Neural cell (in vitro differentiated cells): ENCODE data around the gene WNT3. TPM values are rescaled to one million over a fixed set of nuclear protein-coding genes. Genes with fewer than 3 reads are reported as not detected.

ENCODE experiments used
- H2AFZ ChIP-seq: fragments of 200-600, 300-800 bp; sonication (generic), shearing (Covaris generic); 2 replicates; pipeline ENCODE4 v1.6.0; 2014; ENCODE audit warnings: low read depth, mild to moderate bottlenecking, antibody characterized with exemption, low read length, moderate library complexity
- H3F3A ChIP-seq: fragments of 200-600 bp; shearing (Covaris generic); 2 replicates; pipeline ENCODE4 v1.6.1; 2016; ENCODE audit warnings: mild to moderate bottlenecking, moderate library complexity, mixed read lengths, antibody characterized with exemption, low read length; ENCODE audit not compliant: insufficient read depth, poor library complexity, severe bottlenecking
- H3K27ac ChIP-seq: fragments of 200-600, 300-800 bp; sonication (generic), shearing (Covaris generic); 2 replicates; pipeline ENCODE4 v1.5.1; 2014; ENCODE audit warnings: mild to moderate bottlenecking, low read length, moderate library complexity
- H3K27me3 ChIP-seq: fragments of 300-800, 200-600 bp; sonication (generic), shearing (Covaris generic); 2 replicates; pipeline ENCODE4 v1.6.0; 2014; ENCODE audit warnings: mild to moderate bottlenecking, low read depth, low read length, moderate library complexity; ENCODE audit not compliant: insufficient read depth
- H3K36me3 ChIP-seq: fragments of 300-800, 200-600 bp; sonication (generic), shearing (Covaris generic); 2 replicates; pipeline ENCODE4 v1.5.1; 2014; ENCODE audit warnings: mild to moderate bottlenecking, antibody characterized with exemption, low read length, moderate library complexity; ENCODE audit not compliant: insufficient read depth
- H3K4me2 ChIP-seq: fragments of 300-800, 200-600 bp; sonication (generic), shearing (Covaris generic); 2 replicates; pipeline ENCODE4 v1.6.0; 2014; ENCODE audit warnings: mild to moderate bottlenecking, low read length
- H3K4me3 ChIP-seq: fragments of 300-800, 200-600 bp; sonication (generic), shearing (Covaris generic); 2 replicates; pipeline ENCODE4 v1.5.1; 2014; ENCODE audit warnings: mild to moderate bottlenecking, low read length, moderate library complexity
- H3K79me2 ChIP-seq: fragments of 200-600 bp; shearing (Covaris generic); replicated peaks from 2 replicates; pipeline ENCODE4 v1.6.0; 2014; ENCODE audit warnings: mild to moderate bottlenecking, low read length, moderate library complexity; ENCODE audit not compliant: insufficient read depth
- H3K9ac ChIP-seq: fragments of 300-800, 200-600 bp; sonication (generic), shearing (Covaris generic); 2 replicates; pipeline ENCODE4 v1.6.1; 2016; ENCODE audit warnings: mild to moderate bottlenecking, low read length, mixed read lengths
- H3K9me2 ChIP-seq: fragments of 200-600 bp; shearing (Covaris generic); 2 replicates; pipeline ENCODE4 v1.6.1; 2016; ENCODE audit warnings: mild to moderate bottlenecking, low read length, mixed read lengths; ENCODE audit not compliant: insufficient read depth
- H3K9me3 ChIP-seq: fragments of 200-600, 300-800 bp; sonication (generic), shearing (Covaris generic); 2 replicates; pipeline ENCODE4 v1.6.1; 2016; ENCODE audit warnings: mild to moderate bottlenecking, mixed run types, low read length, moderate library complexity, mixed read lengths
- H4K20me1 ChIP-seq: fragments of 200-600 bp; shearing (Covaris generic); 2 replicates; pipeline ENCODE4 v1.6.1; 2016; ENCODE audit warnings: mild to moderate bottlenecking, mixed run types; ENCODE audit not compliant: insufficient read depth
- EP300 ChIP-seq: fragments of 450-650 bp; conservative IDR thresholded peaks from 2 replicates; pipeline ENCODE4 v1.6.1; 2014; ENCODE audit warnings: antibody characterized with exemption, mild to moderate bottlenecking, moderate library complexity; ENCODE audit not compliant: poor library complexity, severe bottlenecking
- EZH2 ChIP-seq: fragments of 200-600, 300-800 bp; shearing (Covaris generic), sonication (generic); IDR thresholded peaks from 2 replicates; pipeline ENCODE4 v1.6.1; 2014; ENCODE audit warnings: antibody characterized with exemption, low read length, borderline replicate concordance, mild to moderate bottlenecking; ENCODE audit not compliant: insufficient read depth, poor library complexity, severe bottlenecking
- MXI1 ChIP-seq: fragments of 450-650 bp; conservative IDR thresholded peaks from 2 replicates; pipeline ENCODE4 v1.6.1; 2014; ENCODE audit warnings: antibody characterized with exemption, mild to moderate bottlenecking; ENCODE audit not compliant: poor library complexity, severe bottlenecking
- POLR2AphosphoS5 ChIP-seq: IDR thresholded peaks from 2 replicates; pipeline ENCODE4 v1.6.1; 2012
- RAD21 ChIP-seq: fragments of 450-650 bp; conservative IDR thresholded peaks from 2 replicates; pipeline ENCODE4 v1.6.1; 2014; ENCODE audit warnings: antibody characterized with exemption, mild to moderate bottlenecking, moderate library complexity
- SMC3 ChIP-seq: fragments of 450-650 bp; conservative IDR thresholded peaks from 2 replicates; pipeline ENCODE4 v1.6.1; 2014; ENCODE audit warnings: antibody characterized with exemption, mild to moderate bottlenecking, moderate library complexity; ENCODE audit not compliant: poor library complexity
- TAF1 ChIP-seq: IDR thresholded peaks from 2 replicates; pipeline ENCODE4 v1.6.1; 2012; ENCODE audit warnings: low read depth
- polyA plus RNA-seq: library from polyadenylated mRNA; depleted of rRNA; stranded (reverse); fragments of >200 nt; gene quantifications from 2 replicates; pipeline ENCODE4 v1.2.3, GENCODE V29; 2014
- TF ChIP-seq, protein P1 (sequence below): IDR thresholded peaks from 2 replicates; pipeline ENCODE4 v1.6.1; 2012; ENCODE audit warnings: borderline replicate concordance
- TF ChIP-seq, protein P2 (sequence below): fragments of 450-650 bp; IDR thresholded peaks from 2 replicates; pipeline ENCODE4 v1.5.1; 2014; ENCODE audit warnings: antibody characterized with exemption, mild to moderate bottlenecking, moderate library complexity; ENCODE audit not compliant: poor library complexity, severe bottlenecking

WNT3 gene
- polyA plus RNA-seq, 1 donor from 2014 or later: 7.6 TPM

DNA sequence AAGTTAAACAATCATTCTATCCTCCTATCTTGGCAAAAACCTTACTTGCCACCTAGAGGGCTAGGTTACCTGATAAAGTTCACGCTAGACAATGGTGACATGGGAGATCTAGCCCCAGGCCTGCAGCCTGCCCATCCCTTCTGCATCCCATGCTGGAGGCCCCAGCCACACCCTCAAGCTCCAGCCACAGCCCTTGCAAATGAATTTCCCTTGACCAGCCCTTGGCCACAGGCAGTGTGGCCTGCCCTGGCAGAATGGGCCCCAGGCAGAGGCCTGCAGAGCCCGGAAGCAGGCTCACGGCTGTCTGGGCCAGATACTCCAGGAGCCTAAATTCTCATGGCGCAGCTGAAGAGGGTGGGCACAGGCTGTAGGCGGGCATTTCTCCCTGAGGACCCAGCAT, 14.9 kb downstream of the WNT3 start:
- no peaks in the 10 kb centered on the region for H3K9me3 ChIP-seq
- H3K27ac ChIP-seq: no peak overlapping the region
- H3K79me2 ChIP-seq: no peaks in the 10 kb centered on the region
- no peaks in the 10 kb centered on the region for H3K9me2 ChIP-seq
- no peak overlapping the region for H3K4me2 ChIP-seq
- H3K9ac ChIP-seq: no peak overlapping the region
- no peak overlapping the region for H2AFZ ChIP-seq
- no peak for TF ChIP-seq MXI1
- TF ChIP-seq, protein P1, sequence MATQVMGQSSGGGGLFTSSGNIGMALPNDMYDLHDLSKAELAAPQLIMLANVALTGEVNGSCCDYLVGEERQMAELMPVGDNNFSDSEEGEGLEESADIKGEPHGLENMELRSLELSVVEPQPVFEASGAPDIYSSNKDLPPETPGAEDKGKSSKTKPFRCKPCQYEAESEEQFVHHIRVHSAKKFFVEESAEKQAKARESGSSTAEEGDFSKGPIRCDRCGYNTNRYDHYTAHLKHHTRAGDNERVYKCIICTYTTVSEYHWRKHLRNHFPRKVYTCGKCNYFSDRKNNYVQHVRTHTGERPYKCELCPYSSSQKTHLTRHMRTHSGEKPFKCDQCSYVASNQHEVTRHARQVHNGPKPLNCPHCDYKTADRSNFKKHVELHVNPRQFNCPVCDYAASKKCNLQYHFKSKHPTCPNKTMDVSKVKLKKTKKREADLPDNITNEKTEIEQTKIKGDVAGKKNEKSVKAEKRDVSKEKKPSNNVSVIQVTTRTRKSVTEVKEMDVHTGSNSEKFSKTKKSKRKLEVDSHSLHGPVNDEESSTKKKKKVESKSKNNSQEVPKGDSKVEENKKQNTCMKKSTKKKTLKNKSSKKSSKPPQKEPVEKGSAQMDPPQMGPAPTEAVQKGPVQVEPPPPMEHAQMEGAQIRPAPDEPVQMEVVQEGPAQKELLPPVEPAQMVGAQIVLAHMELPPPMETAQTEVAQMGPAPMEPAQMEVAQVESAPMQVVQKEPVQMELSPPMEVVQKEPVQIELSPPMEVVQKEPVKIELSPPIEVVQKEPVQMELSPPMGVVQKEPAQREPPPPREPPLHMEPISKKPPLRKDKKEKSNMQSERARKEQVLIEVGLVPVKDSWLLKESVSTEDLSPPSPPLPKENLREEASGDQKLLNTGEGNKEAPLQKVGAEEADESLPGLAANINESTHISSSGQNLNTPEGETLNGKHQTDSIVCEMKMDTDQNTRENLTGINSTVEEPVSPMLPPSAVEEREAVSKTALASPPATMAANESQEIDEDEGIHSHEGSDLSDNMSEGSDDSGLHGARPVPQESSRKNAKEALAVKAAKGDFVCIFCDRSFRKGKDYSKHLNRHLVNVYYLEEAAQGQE: no peak
- TF ChIP-seq RAD21: no peak
- TF ChIP-seq, protein P2, sequence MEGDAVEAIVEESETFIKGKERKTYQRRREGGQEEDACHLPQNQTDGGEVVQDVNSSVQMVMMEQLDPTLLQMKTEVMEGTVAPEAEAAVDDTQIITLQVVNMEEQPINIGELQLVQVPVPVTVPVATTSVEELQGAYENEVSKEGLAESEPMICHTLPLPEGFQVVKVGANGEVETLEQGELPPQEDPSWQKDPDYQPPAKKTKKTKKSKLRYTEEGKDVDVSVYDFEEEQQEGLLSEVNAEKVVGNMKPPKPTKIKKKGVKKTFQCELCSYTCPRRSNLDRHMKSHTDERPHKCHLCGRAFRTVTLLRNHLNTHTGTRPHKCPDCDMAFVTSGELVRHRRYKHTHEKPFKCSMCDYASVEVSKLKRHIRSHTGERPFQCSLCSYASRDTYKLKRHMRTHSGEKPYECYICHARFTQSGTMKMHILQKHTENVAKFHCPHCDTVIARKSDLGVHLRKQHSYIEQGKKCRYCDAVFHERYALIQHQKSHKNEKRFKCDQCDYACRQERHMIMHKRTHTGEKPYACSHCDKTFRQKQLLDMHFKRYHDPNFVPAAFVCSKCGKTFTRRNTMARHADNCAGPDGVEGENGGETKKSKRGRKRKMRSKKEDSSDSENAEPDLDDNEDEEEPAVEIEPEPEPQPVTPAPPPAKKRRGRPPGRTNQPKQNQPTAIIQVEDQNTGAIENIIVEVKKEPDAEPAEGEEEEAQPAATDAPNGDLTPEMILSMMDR: no peak
- no peak for TF ChIP-seq EZH2
- no peak for TF ChIP-seq TAF1
- TF ChIP-seq POLR2AphosphoS5: no peak
- no peak for TF ChIP-seq SMC3
- no peak for TF ChIP-seq EP300
- H3K36me3 ChIP-seq: no peaks in the 10 kb centered on the region
- H3K4me3 ChIP-seq: no peak overlapping the region
- no peaks in the 10 kb centered on the region for H3K27me3 ChIP-seq
- H3F3A ChIP-seq: no peaks in the 10 kb centered on the region
- no peaks in the 10 kb centered on the region for H4K20me1 ChIP-seq

DNA sequence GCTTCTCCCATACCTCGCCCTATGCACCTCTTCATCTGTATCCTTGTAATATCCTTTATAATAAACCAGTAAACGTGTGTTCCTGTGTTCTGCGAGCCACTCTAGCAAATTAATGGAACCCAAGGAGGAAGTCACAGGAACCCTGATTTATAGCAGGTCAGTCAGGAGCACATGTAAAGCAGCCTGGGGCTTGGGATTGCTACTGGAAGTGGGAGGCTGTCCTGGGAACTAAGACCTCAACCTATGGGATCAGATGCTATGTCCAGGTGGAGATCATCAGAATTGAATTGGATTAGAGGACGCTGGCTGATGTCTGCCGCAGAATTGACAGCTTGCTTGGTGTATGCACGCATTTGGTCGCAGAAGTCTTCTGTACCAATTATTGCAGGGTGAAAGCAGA, 15.7 kb downstream of the WNT3 start:
- Histone ChIP-seq H3K27ac (no peak overlapping the region), H3K9me3 (no peaks in the 10 kb centered on the region), H4K20me1 (no peaks in the 10 kb centered on the region), H3K36me3 (no peaks in the 10 kb centered on the region), H2AFZ (no peak overlapping the region), H3K79me2 (no peaks in the 10 kb centered on the region), H3K27me3 (no peaks in the 10 kb centered on the region), H3K9ac (no peak overlapping the region), H3K4me2 (no peak overlapping the region), H3K4me3 (no peak overlapping the region), H3K9me2 (no peaks in the 10 kb centered on the region), H3F3A (no peaks in the 10 kb centered on the region)
- TF ChIP-seq RAD21 (no peak), TAF1 (no peak), POLR2AphosphoS5 (no peak), SMC3 (no peak), EP300 (no peak), MXI1 (no peak), EZH2 (no peak)
- TF ChIP-seq, protein P1: no peak
- TF ChIP-seq, protein P2: no peak
